ENCODE data around the gene FLOT1. TPM values are rescaled to one million over a fixed set of nuclear protein-coding genes. Genes with fewer than 3 reads are reported as not detected.

The FLOT1 gene
- total and polyA plus RNA-seq, 2 of the 13 experiments (the other 11 are each of a cell fraction or from before 2014, with no cell fraction given) = 82.3 to 130 TPM

DNA sequence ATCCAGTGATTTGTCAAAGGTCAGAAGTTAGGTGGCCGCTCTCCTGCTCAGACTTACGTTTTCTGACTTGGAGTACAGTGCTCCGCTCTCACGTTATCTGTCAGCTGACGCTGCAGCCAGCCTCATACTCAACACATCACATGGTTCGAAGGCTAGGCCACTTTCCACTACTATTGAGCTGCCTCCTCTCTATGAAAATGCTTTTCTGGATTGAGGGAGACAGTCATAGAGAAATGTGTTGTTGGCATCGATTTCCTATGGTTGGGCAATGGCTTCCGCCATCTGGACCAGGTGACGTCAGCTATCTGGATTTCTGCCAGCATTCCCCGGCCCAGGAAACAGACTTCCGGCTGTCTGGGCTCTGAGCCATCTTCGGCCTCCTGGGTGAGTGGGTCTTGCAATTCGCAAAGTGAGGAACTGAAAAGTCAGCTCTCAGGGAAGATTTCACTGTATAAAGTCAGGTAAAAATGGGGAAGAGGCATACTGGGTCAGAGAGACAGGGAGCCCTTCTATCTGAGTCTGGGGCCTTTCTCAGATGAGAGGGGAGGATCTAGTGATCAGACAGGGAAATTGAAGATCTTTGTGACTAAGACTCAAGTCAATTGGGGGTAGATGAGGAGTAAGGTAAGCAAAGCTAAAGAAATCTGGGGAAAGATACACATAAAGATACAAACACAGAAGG lies 39.4 kb upstream of the FLOT1 start (continued):
- TF ChIP-seq ZBTB8A (CRISPR knock-in tag; IDR thresholded peaks at IDR 0.05; ENCODE audit: borderline replicate concordance, low read depth) = no peak
- no peak for TF ChIP-seq ZNF570 (CRISPR knock-in tag; IDR thresholded peaks at IDR 0.05; ENCODE audit: borderline replicate concordance)
- no peak for TF ChIP-seq ZNF17 (CRISPR knock-in tag; IDR thresholded peaks at IDR 0.05)
- TF ChIP-seq, protein P1, sequence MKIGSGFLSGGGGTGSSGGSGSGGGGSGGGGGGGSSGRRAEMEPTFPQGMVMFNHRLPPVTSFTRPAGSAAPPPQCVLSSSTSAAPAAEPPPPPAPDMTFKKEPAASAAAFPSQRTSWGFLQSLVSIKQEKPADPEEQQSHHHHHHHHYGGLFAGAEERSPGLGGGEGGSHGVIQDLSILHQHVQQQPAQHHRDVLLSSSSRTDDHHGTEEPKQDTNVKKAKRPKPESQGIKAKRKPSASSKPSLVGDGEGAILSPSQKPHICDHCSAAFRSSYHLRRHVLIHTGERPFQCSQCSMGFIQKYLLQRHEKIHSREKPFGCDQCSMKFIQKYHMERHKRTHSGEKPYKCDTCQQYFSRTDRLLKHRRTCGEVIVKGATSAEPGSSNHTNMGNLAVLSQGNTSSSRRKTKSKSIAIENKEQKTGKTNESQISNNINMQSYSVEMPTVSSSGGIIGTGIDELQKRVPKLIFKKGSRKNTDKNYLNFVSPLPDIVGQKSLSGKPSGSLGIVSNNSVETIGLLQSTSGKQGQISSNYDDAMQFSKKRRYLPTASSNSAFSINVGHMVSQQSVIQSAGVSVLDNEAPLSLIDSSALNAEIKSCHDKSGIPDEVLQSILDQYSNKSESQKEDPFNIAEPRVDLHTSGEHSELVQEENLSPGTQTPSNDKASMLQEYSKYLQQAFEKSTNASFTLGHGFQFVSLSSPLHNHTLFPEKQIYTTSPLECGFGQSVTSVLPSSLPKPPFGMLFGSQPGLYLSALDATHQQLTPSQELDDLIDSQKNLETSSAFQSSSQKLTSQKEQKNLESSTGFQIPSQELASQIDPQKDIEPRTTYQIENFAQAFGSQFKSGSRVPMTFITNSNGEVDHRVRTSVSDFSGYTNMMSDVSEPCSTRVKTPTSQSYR (CRISPR knock-in tag; IDR thresholded peaks at IDR 0.05; ENCODE audit: borderline replicate concordance) = peak; percentile 33; the same call in 1 of the 2 replicates
- TF ChIP-seq SP5 (CRISPR knock-in tag; IDR thresholded peaks at IDR 0.05; ENCODE audit: borderline replicate concordance, low read depth) = peak; percentile 67
- peak; percentile 95; the same call in 1 of the 2 replicates for TF ChIP-seq STAT6 (CRISPR knock-in tag; IDR thresholded peaks at IDR 0.05; ENCODE audit: borderline replicate concordance)
- TF ChIP-seq FOXJ3 (CRISPR knock-in tag; IDR thresholded peaks at IDR 0.05; ENCODE audit: borderline replicate concordance) = peak; percentile 91
- no peak for TF ChIP-seq REL (CRISPR knock-in tag; conservative IDR thresholded peaks at IDR 0.05)
- TF ChIP-seq ETV6 (CRISPR knock-in tag; conservative IDR thresholded peaks at IDR 0.05) = peak; percentile 99
- peak; percentile 98 for TF ChIP-seq HOXA3 (CRISPR knock-in tag; IDR thresholded peaks at IDR 0.05)
- TF ChIP-seq ZNF460 (CRISPR knock-in tag; IDR thresholded peaks at IDR 0.05; ENCODE audit: borderline replicate concordance) = peak; percentile 10; the same call in 1 of the 2 replicates
- peak; percentile 87; the same call in 1 of the 2 replicates for TF ChIP-seq XBP1 (CRISPR knock-in tag; IDR thresholded peaks at IDR 0.05)
- no peak for TF ChIP-seq MTF1 (CRISPR knock-in tag; IDR thresholded peaks at IDR 0.05)
- peak; percentile 99 for TF ChIP-seq ONECUT2 (CRISPR knock-in tag; IDR thresholded peaks at IDR 0.05)
- TF ChIP-seq, protein P2, sequence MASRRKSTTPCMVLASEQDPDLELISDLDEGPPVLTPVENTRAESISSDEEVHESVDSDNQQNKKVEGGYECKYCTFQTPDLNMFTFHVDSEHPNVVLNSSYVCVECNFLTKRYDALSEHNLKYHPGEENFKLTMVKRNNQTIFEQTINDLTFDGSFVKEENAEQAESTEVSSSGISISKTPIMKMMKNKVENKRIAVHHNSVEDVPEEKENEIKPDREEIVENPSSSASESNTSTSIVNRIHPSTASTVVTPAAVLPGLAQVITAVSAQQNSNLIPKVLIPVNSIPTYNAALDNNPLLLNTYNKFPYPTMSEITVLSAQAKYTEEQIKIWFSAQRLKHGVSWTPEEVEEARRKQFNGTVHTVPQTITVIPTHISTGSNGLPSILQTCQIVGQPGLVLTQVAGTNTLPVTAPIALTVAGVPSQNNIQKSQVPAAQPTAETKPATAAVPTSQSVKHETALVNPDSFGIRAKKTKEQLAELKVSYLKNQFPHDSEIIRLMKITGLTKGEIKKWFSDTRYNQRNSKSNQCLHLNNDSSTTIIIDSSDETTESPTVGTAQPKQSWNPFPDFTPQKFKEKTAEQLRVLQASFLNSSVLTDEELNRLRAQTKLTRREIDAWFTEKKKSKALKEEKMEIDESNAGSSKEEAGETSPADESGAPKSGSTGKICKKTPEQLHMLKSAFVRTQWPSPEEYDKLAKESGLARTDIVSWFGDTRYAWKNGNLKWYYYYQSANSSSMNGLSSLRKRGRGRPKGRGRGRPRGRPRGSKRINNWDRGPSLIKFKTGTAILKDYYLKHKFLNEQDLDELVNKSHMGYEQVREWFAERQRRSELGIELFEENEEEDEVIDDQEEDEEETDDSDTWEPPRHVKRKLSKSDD (CRISPR knock-in tag; IDR thresholded peaks at IDR 0.05; ENCODE audit: low read depth) = peak; percentile 98
- no peak; the same call in none of the 2 replicates for TF ChIP-seq ZNF143 (CRISPR knock-in tag; IDR thresholded peaks at IDR 0.05)
- TF ChIP-seq KLF16 (CRISPR knock-in tag; IDR thresholded peaks at IDR 0.05) = peak in 1 of 2 experiments; percentile 95; a peak in 2 of 4 replicates
- TF ChIP-seq ZNF451 (CRISPR knock-in tag; IDR thresholded peaks at IDR 0.05) = no peak
- no peak for TF ChIP-seq FOXA1 (IDR thresholded peaks at IDR 0.05)
- peak; percentile 72 for TF ChIP-seq FOXA1 (CRISPR knock-in tag; IDR thresholded peaks at IDR 0.05)
- TF ChIP-seq ZNF180 (CRISPR knock-in tag; IDR thresholded peaks at IDR 0.05; ENCODE audit: borderline replicate concordance, low read depth) = no peak
- TF ChIP-seq ISX (CRISPR knock-in tag; conservative IDR thresholded peaks at IDR 0.05) = no peak
